Ishikawa (cell line): ENCODE results near the gene NEO1.

Source experiments
- CEBPB ChIP-seq: IDR thresholded peaks from 2 replicates; pipeline ENCODE4 v1.6.1; 2012
- CREB1 ChIP-seq: IDR thresholded peaks from 2 replicates; pipeline ENCODE4 v1.6.1; 2012; ENCODE audit warnings: low read depth
- EGR1 ChIP-seq: IDR thresholded peaks from 2 replicates; pipeline ENCODE4 v1.6.1; 2012
- EP300 ChIP-seq: IDR thresholded peaks from 2 replicates; pipeline ENCODE4 v1.6.1; 2012; ENCODE audit warnings: borderline replicate concordance
- FOXM1 ChIP-seq: IDR thresholded peaks from 2 replicates; pipeline ENCODE4 v1.6.1; 2012; ENCODE audit warnings: low read depth, borderline replicate concordance
- MAX ChIP-seq: IDR thresholded peaks from 2 replicates; pipeline ENCODE4 v1.6.1; 2012
- NFIC ChIP-seq: IDR thresholded peaks from 2 replicates; pipeline ENCODE4 v1.6.1; 2012
- RAD21 ChIP-seq: IDR thresholded peaks from 2 replicates; pipeline ENCODE4 v1.6.1; 2012; ENCODE audit warnings: low read depth
- REST ChIP-seq: IDR thresholded peaks from 2 replicates; pipeline ENCODE4 v1.6.1; 2012; ENCODE audit warnings: low read depth, mild to moderate bottlenecking
- TAF1 ChIP-seq: IDR thresholded peaks from 2 replicates; pipeline ENCODE4 v1.6.1; 2012; ENCODE audit warnings: low read depth, mild to moderate bottlenecking
- TCF12 ChIP-seq: IDR thresholded peaks from 2 replicates; pipeline ENCODE4 v1.6.1; 2012; ENCODE audit warnings: low read depth
- TEAD4 ChIP-seq: IDR thresholded peaks from 2 replicates; pipeline ENCODE4 v1.6.1; 2012
- USF1 ChIP-seq: IDR thresholded peaks from 2 replicates; pipeline ENCODE4 v1.6.1; 2012
- YY1 ChIP-seq: IDR thresholded peaks from 2 replicates; pipeline ENCODE4 v1.6.1; 2012; ENCODE audit warnings: low read depth
- ZBTB7A ChIP-seq: IDR thresholded peaks from 2 replicates; pipeline ENCODE4 v1.6.1; 2012; ENCODE audit warnings: low read depth

NEO1 gene

GRCh38 chr15:73330206-73331051 is 278.2 kb downstream of the NEO1 start:
- TF ChIP-seq ZBTB7A = no peak
- no peak for TF ChIP-seq EP300
- no peak for TF ChIP-seq YY1
- no peak for TF ChIP-seq FOXM1
- no peak for TF ChIP-seq TCF12
- no peak for TF ChIP-seq REST
- no peak for TF ChIP-seq CEBPB
- no peak for TF ChIP-seq TEAD4

DNA sequence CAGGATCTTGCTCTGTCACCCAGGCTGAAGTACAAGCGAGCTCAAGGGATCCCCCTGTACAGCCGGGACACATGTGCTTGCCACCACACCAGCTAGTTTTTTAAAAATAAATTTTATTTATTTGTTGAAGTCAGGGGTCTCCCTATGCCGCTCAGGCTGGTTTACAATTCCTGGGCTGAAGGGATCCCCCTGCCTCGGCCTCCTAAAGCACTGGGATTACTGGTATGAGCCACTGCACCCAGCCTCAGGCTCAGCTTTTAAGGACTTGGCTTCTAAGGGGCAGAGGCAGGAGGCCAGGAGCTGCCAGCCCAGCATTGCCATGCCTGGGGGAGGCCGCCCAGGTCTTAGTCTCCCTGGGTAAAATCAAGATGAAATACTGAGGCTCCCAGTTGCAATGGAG is 279.2 kb downstream of the NEO1 start:
- TF ChIP-seq MAX (no peak), USF1 (no peak), RAD21 (no peak), REST (no peak), TCF12 (no peak), EP300 (no peak), CEBPB (no peak), YY1 (no peak), TAF1 (no peak), CREB1 (no peak), ZBTB7A (no peak), EGR1 (no peak), FOXM1 (no peak)

GRCh38 chr15:73331991-73332925 is 280.0 kb downstream of the NEO1 start:
- TF ChIP-seq REST = no peak
- TF ChIP-seq CREB1 = no peak
- no peak for TF ChIP-seq TAF1
- no peak for TF ChIP-seq TCF12
- no peak for TF ChIP-seq EGR1
- no peak for TF ChIP-seq EP300
- TF ChIP-seq ZBTB7A = no peak
- TF ChIP-seq CEBPB = no peak
- no peak for TF ChIP-seq USF1
- TF ChIP-seq NFIC = no peak

- TF ChIP-seq NFIC (no peak), RAD21 (no peak), TCF12 (no peak), ZBTB7A (no peak), TAF1 (no peak), EGR1 (no peak), YY1 (no peak), TEAD4 (no peak), CEBPB (no peak), CREB1 (no peak), EP300 (no peak), FOXM1 (no peak), REST (no peak)
These were observed 280.7 kb downstream of the NEO1 start for GRCh38 chr15:73333001-73333400.
